ENCODE data around the gene CAMSAP1.

CAMSAP1 gene

GRCh38 chr9:135762921-135763320 is 144.4 kb downstream of the CAMSAP1 start:
- DNase-seq (no peak), ATAC-seq (ENCODE audit: insufficient read depth, low read depth) (no peak)
- Histone ChIP-seq H3K4me2 (ENCODE audit: insufficient read depth, low read length) (no peak overlapping the region), H3K4me3 (ENCODE audit: low read depth in 1 of 2, low read length in 2 of 2) (no peak overlapping the region), H2AFZ (ENCODE audit: low read depth, low read length) (no peak overlapping the region), H3K9me3 (ENCODE audit: insufficient read depth, low read length, severe bottlenecking) (peaks cover 6% of the 10 kb centered on the region), H3K27ac (ENCODE audit: low read length) (no peak overlapping the region), H3K9ac (ENCODE audit: low read depth, low read length) (no peak overlapping the region), H3K36me3 (ENCODE audit: insufficient read depth, low read length) (no peaks in the 10 kb centered on the region), H3K4me1 (ENCODE audit: insufficient read depth, low read length) (no peaks in the 10 kb centered on the region), H3K27me3 (ENCODE audit: insufficient read depth, low read length, poor library complexity) (no peaks in the 10 kb centered on the region), H4K20me1 (ENCODE audit: insufficient read depth, low read length) (no peaks in the 10 kb centered on the region), H3K79me2 (ENCODE audit: insufficient read depth, low read length) (no peaks in the 10 kb centered on the region)
- no peak for TF ChIP-seq EZH2 (IDR thresholded peaks at IDR 0.05; ENCODE audit: borderline replicate concordance, low read depth, low read length, severe bottlenecking)
- no peak for TF ChIP-seq CTCF (IDR thresholded peaks at IDR 0.05; ENCODE audit: borderline replicate concordance, extremely low read depth, low read length, poor library complexity, severe bottlenecking)

GRCh38 chr9:135761845-135762168 is 145.5 kb downstream of the CAMSAP1 start:
- no peaks in the 10 kb centered on the region for H4K20me1 ChIP-seq (ENCODE audit: insufficient read depth, low read length)
- no peak overlapping the region for H3K4me2 ChIP-seq (ENCODE audit: insufficient read depth, low read length)

GRCh38 chr9:135761150-135761844 is 146.0 kb downstream of the CAMSAP1 start:
- H3K27me3 ChIP-seq (ENCODE audit: insufficient read depth, low read length, poor library complexity): no peaks in the 10 kb centered on the region
- no peak for ATAC-seq (ENCODE audit: insufficient read depth, low read depth)
- H3K4me1 ChIP-seq (ENCODE audit: insufficient read depth, low read length): no peaks in the 10 kb centered on the region
- no peak for TF ChIP-seq EZH2 (IDR thresholded peaks at IDR 0.05; ENCODE audit: borderline replicate concordance, low read depth, low read length, severe bottlenecking)
- no peak for TF ChIP-seq CTCF (IDR thresholded peaks at IDR 0.05; ENCODE audit: borderline replicate concordance, extremely low read depth, low read length, poor library complexity, severe bottlenecking)
- no peak for DNase-seq
- H4K20me1 ChIP-seq (ENCODE audit: insufficient read depth, low read length): no peaks in the 10 kb centered on the region
- H3K79me2 ChIP-seq (ENCODE audit: insufficient read depth, low read length): no peaks in the 10 kb centered on the region
- no peaks in the 10 kb centered on the region for H3K36me3 ChIP-seq (ENCODE audit: insufficient read depth, low read length)
- H2AFZ ChIP-seq (ENCODE audit: low read depth, low read length): no peak overlapping the region
- H3K9me3 ChIP-seq (ENCODE audit: insufficient read depth, low read length, severe bottlenecking): no peaks in the 10 kb centered on the region
- no peak overlapping the region for H3K9ac ChIP-seq (ENCODE audit: low read depth, low read length)
- no peak overlapping the region for H3K27ac ChIP-seq (ENCODE audit: low read length)
- H3K4me3 ChIP-seq (ENCODE audit: low read depth in 1 of 2, low read length in 2 of 2): no peak overlapping the region
- H3K4me2 ChIP-seq (ENCODE audit: insufficient read depth, low read length): no peak overlapping the region

More at GRCh38 chr9:135761845-135762168, 145.5 kb downstream of the CAMSAP1 start:
- TF ChIP-seq EZH2 (IDR thresholded peaks at IDR 0.05; ENCODE audit: borderline replicate concordance, low read depth, low read length, severe bottlenecking) (no peak), CTCF (IDR thresholded peaks at IDR 0.05; ENCODE audit: borderline replicate concordance, extremely low read depth, low read length, poor library complexity, severe bottlenecking) (no peak)
- Histone ChIP-seq H3K36me3 (ENCODE audit: insufficient read depth, low read length) (no peaks in the 10 kb centered on the region), H3K27ac (ENCODE audit: low read length) (no peak overlapping the region), H3K4me1 (ENCODE audit: insufficient read depth, low read length) (no peaks in the 10 kb centered on the region), H3K4me3 (ENCODE audit: low read depth in 1 of 2, low read length in 2 of 2) (no peak overlapping the region), H3K27me3 (ENCODE audit: insufficient read depth, low read length, poor library complexity) (no peaks in the 10 kb centered on the region), H3K79me2 (ENCODE audit: insufficient read depth, low read length) (no peaks in the 10 kb centered on the region), H3K9me3 (ENCODE audit: insufficient read depth, low read length, severe bottlenecking) (peaks cover 2% of the 10 kb centered on the region), H3K9ac (ENCODE audit: low read depth, low read length) (no peak overlapping the region), H2AFZ (ENCODE audit: low read depth, low read length) (no peak overlapping the region)
- DNase-seq (no peak), ATAC-seq (ENCODE audit: insufficient read depth, low read depth) (no peak)
